K562 (cell line): ENCODE measurements around the gene ORAI3. TPM values are rescaled to one million over a fixed set of nuclear protein-coding genes. Genes with fewer than 3 reads are reported as not detected.

Experiments
- ATAC-seq: fragments of 200-7000 bp; cut with Tn5 transposase; 3 replicates; pipeline ENCODE4 v1.9.1; 2020; ENCODE audit warnings: moderate library complexity
- BruUV-seq: library from RNA; stranded (reverse); fragments of 400-500 nt; replicated peaks from 2 replicates; lab custom pipeline; 2021; lab: Mats Ljungman, UMichigan
- CTCF ChIA-PET: fragments of 300-600 bp; formaldehyde crosslinking; extraction: SDS; loops from one replicate; lab custom pipeline; 2021; ENCODE audit warnings: low intra/inter-chr PET ratio; lab: Yijun Ruan, JAX
- POLR2A ChIA-PET: fragments of 300-600, 350-650 bp; sonication (Branson Sonifier 250); formaldehyde crosslinking; extraction: SDS; loops from one replicate; lab custom pipeline; 2021; ENCODE audit warnings: antibody characterized with exemption, inconsistent platforms; lab: Yijun Ruan, JAX
- DNase-seq, 4 experiments: peaks; one replicate each; pipeline versions ENCODE4 v3.0.0 to v3.0.0-alpha.2; 2011 to 2018; ENCODE audit warnings: low spot score in 3 of 4, mixed read lengths in 3 of 4; ENCODE audit errors: extremely low read depth in 1 of 4
- FAIRE-seq: peaks from 2 replicates; lab custom pipeline; 2011; peaks lifted over from hg19 to GRCh38; lab: Jason Lieb, UNC
- H2AFZ ChIP-seq: 2 replicates; pipeline ENCODE4 v1.6.0; 2011; ENCODE audit warnings: low read depth, low read length, control low read depth, inconsistent platforms
- H3K27ac ChIP-seq: fragments of 200-600 bp; 3 replicates; pipeline ENCODE4 v1.8.0; 2011; ENCODE audit warnings: low read depth, mild to moderate bottlenecking, control low read depth, inconsistent platforms, low read length, moderate library complexity, mixed read lengths; ENCODE audit errors: extremely low read depth
- H3K27me3 ChIP-seq, 2 experiments: fragments of 300-600 bp in 1 of 2; 2 replicates in 1 of 2; 3 replicates in 1 of 2; pipeline versions ENCODE4 v1.6.0 to v1.8.0; 2011; ENCODE audit warnings: inconsistent platforms in 2 of 2, low read length in 2 of 2, mild to moderate bottlenecking in 1 of 2, mixed read lengths in 1 of 2, moderate library complexity in 1 of 2; ENCODE audit not compliant: control insufficient read depth in 2 of 2, insufficient read depth in 2 of 2
- H3K36me3 ChIP-seq: fragments of 300-600 bp; 3 replicates; pipeline ENCODE4 v1.8.0; 2011; ENCODE audit warnings: mild to moderate bottlenecking, low read length, inconsistent platforms; ENCODE audit not compliant: control insufficient read depth, insufficient read depth
- H3K4me1 ChIP-seq, 2 experiments: fragments of 200-600 bp in 1 of 2; replicated peaks in 1 of 2; 2 replicates in 1 of 2; 3 replicates in 1 of 2; pipeline versions ENCODE4 v1.5.1 to v1.8.0; 2011; ENCODE audit warnings: inconsistent platforms in 2 of 2, low read length in 2 of 2, mild to moderate bottlenecking in 1 of 2, mixed read lengths in 1 of 2, moderate library complexity in 1 of 2; ENCODE audit not compliant: control insufficient read depth in 2 of 2, insufficient read depth in 2 of 2
- H3K4me2 ChIP-seq: 2 replicates; pipeline ENCODE4 v1.6.1; 2011; ENCODE audit warnings: low read length, control low read depth, inconsistent platforms, mixed read lengths; ENCODE audit not compliant: insufficient read depth
- H3K4me3 ChIP-seq: fragments of 200-600 bp; sonication (generic), shearing (Covaris generic); 2 replicates; pipeline ENCODE4 v1.5.1; 2016; ENCODE audit warnings: control low read depth, inconsistent platforms
- H3K79me2 ChIP-seq: fragments of 200-600 bp; 3 replicates; pipeline ENCODE4 v1.8.0; 2011; ENCODE audit warnings: low read length, inconsistent platforms; ENCODE audit not compliant: control insufficient read depth, insufficient read depth
- H3K9ac ChIP-seq, 2 experiments: 2 replicates each; pipeline versions ENCODE4 v1.6.0 to v1.6.1; 2011; ENCODE audit warnings: low read depth in 2 of 2, low read length in 2 of 2, control low read depth in 1 of 2, inconsistent platforms in 1 of 2, mild to moderate bottlenecking in 1 of 2, mixed read lengths in 1 of 2; ENCODE audit not compliant: insufficient read depth in 1 of 2
- H3K9me1 ChIP-seq: one replicate; pipeline ENCODE4 v1.6.0; 2011; ENCODE audit warnings: inconsistent platforms, mild to moderate bottlenecking, low read length, moderate library complexity; ENCODE audit not compliant: control insufficient read depth, insufficient read depth
- H3K9me3 ChIP-seq: replicated peaks from 2 replicates; pipeline ENCODE4 v1.5.1; 2011; ENCODE audit warnings: low read depth, low read length, inconsistent platforms; ENCODE audit not compliant: control insufficient read depth, insufficient read depth
- H4K20me1 ChIP-seq: replicated peaks from 2 replicates; pipeline ENCODE4 v1.6.1; 2011; ENCODE audit warnings: low read length, inconsistent platforms, mixed read lengths; ENCODE audit not compliant: control insufficient read depth, insufficient read depth
- ADNP ChIP-seq: fragments of 200-800 bp; sonication (Bioruptor generic); IDR thresholded peaks from 2 replicates; pipeline ENCODE4 v1.6.1; 2016; ENCODE audit warnings: missing genetic modification characterization, missing compliant biosample characterization
- ARHGAP35 ChIP-seq: fragments of 450-650 bp; IDR thresholded peaks from 2 replicates; pipeline ENCODE4 v1.6.1; 2018; ENCODE audit not compliant: partially characterized antibody
- CHD1 ChIP-seq: fragments of 200-600 bp; sonication (generic); IDR thresholded peaks from one replicate; pipeline ENCODE4 v1.6.1; 2012; ENCODE audit warnings: mild to moderate bottlenecking, moderate library complexity, low read length, inconsistent platforms
- JUND ChIP-seq, 2 experiments: IDR thresholded peaks; 2 replicates in 1 of 2; 3 replicates in 1 of 2; pipeline ENCODE4 v1.6.1; 2011; ENCODE audit warnings: borderline replicate concordance in 2 of 2, low read depth in 2 of 2, low read length in 2 of 2, improper control_type of control experiment in 1 of 2, missing biosample characterization in 1 of 2, missing genetic modification characterization in 1 of 2, missing genetic modification reagents in 1 of 2
- MCM3 ChIP-seq: fragments of 450-650 bp; IDR thresholded peaks from 2 replicates; pipeline ENCODE4 v1.6.1; 2016
- MYNN ChIP-seq, 2 experiments: sonication (generic); formaldehyde crosslinking in 1 of 2; IDR thresholded peaks; 2 replicates each; pipeline versions ENCODE4 v1.5.0 to v1.6.1; 2016 to 2020; ENCODE audit warnings: antibody characterized with exemption in 1 of 2, missing genetic modification reagents in 1 of 2
- RBM22 ChIP-seq: fragments of 200-400 bp; formaldehyde crosslinking; IDR thresholded peaks from 2 replicates; pipeline ENCODE4 v1.6.1; 2018; ENCODE audit warnings: low read length, low read depth; ENCODE audit not compliant: poor library complexity, severe bottlenecking
- RBM39 ChIP-seq: fragments of 200-400 bp; formaldehyde crosslinking; optimal IDR thresholded peaks from 2 replicates; pipeline ENCODE3; 2018; ENCODE audit warnings: low read depth, low read length
- XRCC5 ChIP-seq: fragments of 200-400 bp; formaldehyde crosslinking; IDR thresholded peaks from 2 replicates; pipeline ENCODE4 v1.6.1; 2017; ENCODE audit warnings: low read depth, mild to moderate bottlenecking, low read length
- ZBTB49 ChIP-seq: sonication (generic); formaldehyde crosslinking; IDR thresholded peaks from 2 replicates; pipeline ENCODE4 v1.8.0; 2022; ENCODE audit warnings: missing genetic modification reagents, mild to moderate bottlenecking, borderline replicate concordance
- ZFP30 ChIP-seq: fragments of 250-450 bp; sonication (Bioruptor Pico); IDR thresholded peaks from 2 replicates; pipeline ENCODE4 v1.8.0; 2022; ENCODE audit warnings: moderate library complexity, mild to moderate bottlenecking, inconsistent platforms, borderline replicate concordance
- ZNF165 ChIP-seq: fragments of 250-450 bp; sonication (Bioruptor Pico); IDR thresholded peaks from 2 replicates; pipeline ENCODE4 v1.4.0; 2020; ENCODE audit warnings: borderline replicate concordance
- ZNF354B ChIP-seq: fragments of 250-450 bp; sonication (Bioruptor Pico); IDR thresholded peaks from 2 replicates; pipeline ENCODE4 v1.4.0; 2020
- ZNF740 ChIP-seq, 3 experiments: fragments of 200-800 bp in 1 of 3; sonication (Bioruptor generic) in 1 of 3; sonication (generic) in 1 of 3; formaldehyde crosslinking in 1 of 3; IDR thresholded peaks; 2 replicates each; pipeline versions ENCODE4 v1.6.1 to v1.8.0; 2016 to 2022; ENCODE audit warnings: mild to moderate bottlenecking in 2 of 3, missing compliant biosample characterization in 2 of 3, missing genetic modification characterization in 2 of 3, missing genetic modification reagents in 1 of 3
- ZNF778 ChIP-seq: fragments of 450-650 bp; formaldehyde crosslinking; IDR thresholded peaks from 2 replicates; pipeline ENCODE4 v1.4.0; 2020; ENCODE audit warnings: mild to moderate bottlenecking, moderate library complexity
- WGBS: fragments of 100-300 bp; shearing (Covaris generic); methylation state at CpG from one replicate; pipeline ENCODE4 v1.1.6; 2016; ENCODE audit warnings: low coverage, mixed read lengths; ENCODE audit not compliant: insufficient coverage; ENCODE audit errors: missing lambda C conversion rate; 5-methylcytosine and 5-hydroxymethylcytosine counted together
- in situ Hi-C: fragments of 300-500 bp; cut with MboI; formaldehyde crosslinking; loops from 4 replicates; pipeline ENCODE4 v1.15.0; 2018; ENCODE audit warnings: inconsistent platforms, mixed read lengths
- intact Hi-C: fragments of 100-400 bp; cut with micrococcal nuclease; formaldehyde crosslinking; loops from 2 replicates; pipeline ENCODE4 v1.14.2; 2022
- polyA plus RNA-seq, 8 experiments: library from polyadenylated mRNA; depleted of rRNA in 4 of 8; stranded (reverse) in 5 of 8; unstranded in 3 of 8; fragments of >200 nt; fragmentation: Nextera tagmentation in 2 of 8; fragmentation: Illumina TruSeq in 1 of 8; extraction: Ambion mirVana in 2 of 8; extraction: Trizol in 1 of 8; gene quantifications; 2 replicates each; pipeline versions ENCODE4 v1.2.1 to v1.2.3, GENCODE V29; 2011 to 2014; ENCODE audit warnings: inconsistent platforms in 1 of 8, missing spikeins in 1 of 8
- total RNA-seq, 7 experiments: library from RNA; depleted of rRNA in 6 of 7; stranded (reverse); fragments of >200 nt in 6 of 7; fragmentation: Illumina TruSeq in 2 of 7; extraction: Trizol in 2 of 7; gene quantifications; 2 replicates each; pipeline versions ENCODE4 v1.2.1 to v1.2.3, GENCODE V29; 2011 to 2021; ENCODE audit warnings: low replicate concordance in 1 of 7
- TF ChIP-seq, protein P1 (sequence below): sonication (generic); formaldehyde crosslinking; IDR thresholded peaks from 2 replicates; pipeline ENCODE4 v1.8.0; 2022; ENCODE audit warnings: mild to moderate bottlenecking, low read depth, missing genetic modification reagents

ORAI3 gene
- total and polyA plus RNA-seq, 9 of the 15 experiments (the other 6 are each of a cell fraction or from before 2014, with no cell fraction given), result 4.9 to 23.3 (median 14.1) TPM

- POLR2A ChIA-PET, result no interaction called here
- CTCF ChIA-PET, result no interaction called here
- 38% methylated on average over 12 of the region's 18 CpGs for WGBS
- TF ChIP-seq ZNF740 (CRISPR knock-in tag; IDR thresholded peaks at IDR 0.05) (no peak), ZNF740 (tag; IDR thresholded peaks at IDR 0.05) (no peak), JUND (IDR thresholded peaks at IDR 0.05; ENCODE audit: borderline replicate concordance, low read depth, low read length) (no peak), JUND (tag; IDR thresholded peaks at IDR 0.05; ENCODE audit: borderline replicate concordance, low read depth, low read length) (no peak), ZNF165 (CRISPR knock-in tag) (no peak), ZNF778 (CRISPR knock-in tag) (no peak), ZBTB49 (CRISPR knock-in tag) (no peak), MCM3 (no peak), RBM39 (no peak), RBM22 (no peak), XRCC5 (no peak), ADNP (tag) (no peak), MYNN (IDR thresholded peaks at IDR 0.05) (no peak), MYNN (CRISPR knock-in tag; IDR thresholded peaks at IDR 0.05) (no peak), ZNF354B (CRISPR knock-in tag) (no peak), ZFP30 (no peak), CHD1 (no peak), ARHGAP35 (no peak)
- TF ChIP-seq, protein P1, sequence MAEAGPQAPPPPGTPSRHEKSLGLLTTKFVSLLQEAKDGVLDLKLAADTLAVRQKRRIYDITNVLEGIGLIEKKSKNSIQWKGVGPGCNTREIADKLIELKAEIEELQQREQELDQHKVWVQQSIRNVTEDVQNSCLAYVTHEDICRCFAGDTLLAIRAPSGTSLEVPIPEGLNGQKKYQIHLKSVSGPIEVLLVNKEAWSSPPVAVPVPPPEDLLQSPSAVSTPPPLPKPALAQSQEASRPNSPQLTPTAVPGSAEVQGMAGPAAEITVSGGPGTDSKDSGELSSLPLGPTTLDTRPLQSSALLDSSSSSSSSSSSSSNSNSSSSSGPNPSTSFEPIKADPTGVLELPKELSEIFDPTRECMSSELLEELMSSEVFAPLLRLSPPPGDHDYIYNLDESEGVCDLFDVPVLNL (CRISPR knock-in tag), result no peak
Observed at GRCh38 chr16:30910427-30911029, 38.3 kb upstream of the ORAI3 start.

More at GRCh38 chr16:30910427-30911029, 38.3 kb upstream of the ORAI3 start:
- H3K9me3 ChIP-seq, result no peaks in the 10 kb centered on the region
- ATAC-seq, result no peak
- no peak for FAIRE-seq
- H3K4me3 ChIP-seq, result no peak overlapping the region
- no peaks in the 10 kb centered on the region for H3K27me3 ChIP-seq
- H3K9ac ChIP-seq, result no peak overlapping the region
- H4K20me1 ChIP-seq, result no peaks in the 10 kb centered on the region
- no peak overlapping the region for H3K27ac ChIP-seq
- peaks cover 0 to 4% of the 10 kb centered on the region in 2 experiments; a peak in 2 of 5 replicates for H3K4me1 ChIP-seq
- no peaks in the 10 kb centered on the region for H3K79me2 ChIP-seq
- no peak overlapping the region for H3K4me2 ChIP-seq
- no peak for DNase-seq
- in situ Hi-C loops (no loop called here), intact Hi-C loops (no loop called here)
- H3K9me1 ChIP-seq, result no peaks in the 10 kb centered on the region
- H3K36me3 ChIP-seq, result no peaks in the 10 kb centered on the region
- no peak overlapping the region for H2AFZ ChIP-seq
- no TSS peak for BruUV-seq
